Measurements from ENCODE around the gene ACO2. TPM values are rescaled to one million over a fixed set of nuclear protein-coding genes. Genes with fewer than 3 reads are reported as not detected.
"Not testable (repeated sequence)": the region's sequence is repeated elsewhere in the genome, so short reads cannot be mapped to it uniquely, and the experiment has no call there.

ACO2 gene
- total and polyA plus RNA-seq, 11 donors: 375 to 1,146 (median 739) TPM

DNA sequence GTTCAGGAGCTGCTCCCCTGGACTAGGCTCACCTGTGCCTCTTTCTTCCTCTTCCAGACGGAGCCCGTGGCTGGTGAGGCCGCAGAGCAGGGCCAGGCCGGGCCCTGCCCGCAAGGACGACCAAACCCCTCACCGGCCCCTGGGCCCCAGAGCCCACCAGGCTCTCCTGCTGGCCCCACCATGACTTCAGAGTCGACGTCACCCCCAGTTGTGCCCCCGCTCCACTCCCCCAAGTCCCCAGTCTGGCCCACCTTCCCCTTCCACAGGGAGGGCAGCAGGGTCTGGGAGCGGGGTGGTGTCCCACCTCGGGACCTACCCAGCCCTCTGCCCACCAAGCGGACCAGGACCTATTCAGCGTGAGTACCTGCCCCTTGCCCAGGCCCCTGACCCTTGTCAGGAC lies 102.9 kb downstream of the ACO2 start:
- H3K4me3 ChIP-seq: no peak overlapping the region
- ATAC-seq (no peak), DNase-seq (no peak)
- no peaks in the 10 kb centered on the region for H3K9me3 ChIP-seq
- peaks cover 0 to 18% (median under 1%) of the 10 kb centered on the region in 9 donors for H3K36me3 ChIP-seq
- H3K4me1 ChIP-seq: peaks cover 0 to 53% (median 14%) of the 10 kb centered on the region in 12 donors
- WGBS, 4 donors: 94 to 96% (median 96%) methylated on average over 12 to 14 of the region's 14 CpGs
- TF ChIP-seq POLR2A (IDR thresholded peaks at IDR 0.05): no peak
- TF ChIP-seq, protein P1, sequence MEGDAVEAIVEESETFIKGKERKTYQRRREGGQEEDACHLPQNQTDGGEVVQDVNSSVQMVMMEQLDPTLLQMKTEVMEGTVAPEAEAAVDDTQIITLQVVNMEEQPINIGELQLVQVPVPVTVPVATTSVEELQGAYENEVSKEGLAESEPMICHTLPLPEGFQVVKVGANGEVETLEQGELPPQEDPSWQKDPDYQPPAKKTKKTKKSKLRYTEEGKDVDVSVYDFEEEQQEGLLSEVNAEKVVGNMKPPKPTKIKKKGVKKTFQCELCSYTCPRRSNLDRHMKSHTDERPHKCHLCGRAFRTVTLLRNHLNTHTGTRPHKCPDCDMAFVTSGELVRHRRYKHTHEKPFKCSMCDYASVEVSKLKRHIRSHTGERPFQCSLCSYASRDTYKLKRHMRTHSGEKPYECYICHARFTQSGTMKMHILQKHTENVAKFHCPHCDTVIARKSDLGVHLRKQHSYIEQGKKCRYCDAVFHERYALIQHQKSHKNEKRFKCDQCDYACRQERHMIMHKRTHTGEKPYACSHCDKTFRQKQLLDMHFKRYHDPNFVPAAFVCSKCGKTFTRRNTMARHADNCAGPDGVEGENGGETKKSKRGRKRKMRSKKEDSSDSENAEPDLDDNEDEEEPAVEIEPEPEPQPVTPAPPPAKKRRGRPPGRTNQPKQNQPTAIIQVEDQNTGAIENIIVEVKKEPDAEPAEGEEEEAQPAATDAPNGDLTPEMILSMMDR (IDR thresholded peaks at IDR 0.05): no peak
- no peaks in the 10 kb centered on the region for H3K27me3 ChIP-seq
- H3K27ac ChIP-seq: no peak overlapping the region
- intact Hi-C loops (cut with DNase I): no loop called here

GRCh38 chr22:41572305-41572704 lies 103.4 kb downstream of the ACO2 start:
- WGBS, 4 donors: 94 to 98% (median 95%) methylated on average over 3 of the region's 3 CpGs
- H3K27ac ChIP-seq; intact Hi-C loops (cut with DNase I); H3K4me3 ChIP-seq; H3K9me3 ChIP-seq; H3K27me3 ChIP-seq; ATAC-seq; DNase-seq: not testable (repeated sequence)
- H3K36me3 ChIP-seq: peaks cover 0 to 18% (median 3%) of the 10 kb centered on the region in 9 donors
- peaks cover 0 to 55% (median 14%) of the 10 kb centered on the region in 12 donors for H3K4me1 ChIP-seq

DNA sequence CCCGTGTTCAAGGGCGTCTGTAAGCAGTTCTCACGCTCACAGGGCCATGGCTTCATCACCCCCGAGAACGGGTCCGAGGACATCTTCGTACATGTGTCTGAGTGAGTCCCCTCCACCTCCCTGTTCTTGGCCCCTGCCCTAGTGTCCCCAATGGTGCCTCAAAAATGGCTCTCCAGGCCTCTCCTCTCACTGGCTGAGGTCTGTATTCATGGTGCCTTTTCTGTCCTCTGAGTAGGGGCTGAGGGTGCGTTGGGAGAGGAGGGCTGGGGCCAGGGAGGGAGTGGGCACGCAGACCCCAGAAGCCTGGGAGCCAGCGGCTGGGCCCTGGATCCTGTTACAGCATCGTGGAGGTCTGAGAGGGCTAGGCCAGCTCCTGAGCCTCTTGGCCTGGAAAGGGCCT lies 104.8 kb downstream of the ACO2 start:
- ATAC-seq (no peak), DNase-seq (peak in 1 of 5 donors; percentile 21)
- whole genome bisulfite sequencing, 4 donors: 91 to 94% (median 93%) methylated on average over 9 to 11 of the region's 11 CpGs
- H3K4me1 ChIP-seq: peaks cover 0 to 49% (median 14%) of the 10 kb centered on the region in 12 donors
- H3K27me3 ChIP-seq: no peaks in the 10 kb centered on the region
- peak overlapping the region in 1 of 12 donors; percentile 16 for H3K27ac ChIP-seq
- H3K36me3 ChIP-seq: peaks cover 0 to 22% (median 3%) of the 10 kb centered on the region in 9 donors
- H3K4me3 ChIP-seq: no peak overlapping the region
- no peaks in the 10 kb centered on the region for H3K9me3 ChIP-seq
- intact Hi-C loops (cut with DNase I): no loop called here
- no peak for TF ChIP-seq POLR2A (IDR thresholded peaks at IDR 0.05)
- TF ChIP-seq, protein P1 (IDR thresholded peaks at IDR 0.05): no peak

GRCh38 chr22:41574847-41575381 lies 106.0 kb downstream of the ACO2 start:
- intact Hi-C loops (cut with DNase I): no loop called here
- H3K4me3 ChIP-seq: no peak overlapping the region
- H3K27me3 ChIP-seq: no peaks in the 10 kb centered on the region
- WGBS, 4 donors: 20 to 51% (median 46%) methylated on average over 13 to 26 of the region's 26 CpGs
- no peaks in the 10 kb centered on the region for H3K9me3 ChIP-seq
- H3K27ac ChIP-seq: peak overlapping the region; percentile 25 to 75 (median 54)
- no peak for TF ChIP-seq POLR2A (IDR thresholded peaks at IDR 0.05)
- TF ChIP-seq, protein P1 (IDR thresholded peaks at IDR 0.05): no peak
- H3K4me1 ChIP-seq: peaks cover 0 to 46% (median 11%) of the 10 kb centered on the region in 12 donors
- DNase-seq: peak; percentile 76 to 93 (median 87)
- peaks cover 0 to 35% (median 3%) of the 10 kb centered on the region in 9 donors for H3K36me3 ChIP-seq
- peak; percentile 49 to 72 (median 52) for ATAC-seq
